Measurements from ENCODE around the gene SRPK1. TPM values are rescaled to one million over a fixed set of nuclear protein-coding genes. Genes with fewer than 3 reads are reported as not detected.

Gene SRPK1
- total and polyA plus RNA-seq, 2 of the 8 experiments (the other 6 are each of a cell fraction or from before 2014, with no cell fraction given) = 25.7 to 116 TPM

- POLR2A ChIA-PET (ENCODE audit: partially characterized antibody) = interaction anchor here (0.9 kb wide), 1 partner anchor 9 kb away, joined by 3 read pairs; no protein-coding TSS in a partner anchor
- Histone ChIP-seq H4K8ac (ENCODE audit: extremely low read depth, insufficient read depth, low read length) (no peak overlapping the region), H3K36me3 (ENCODE audit: control insufficient read depth in 2 of 4, insufficient read depth in 4 of 4, low read length in 3 of 4) (no peaks in the 10 kb centered on the region), H3K4me3 (ENCODE audit: extremely low read depth in 1 of 4, insufficient read depth in 2 of 4, low read depth in 3 of 4, low read length in 4 of 4) (no peak overlapping the region), H3K4me2 (ENCODE audit: insufficient read depth in 1 of 2, low read depth in 2 of 2, low read length in 2 of 2) (no peak overlapping the region), H3K18ac (ENCODE audit: extremely low read depth, low read length) (no peak overlapping the region), H4K20me1 (replicated peaks in 1 of 2; ENCODE audit: control insufficient read depth in 1 of 2, insufficient read depth in 2 of 2, low read length in 2 of 2) (no peaks in the 10 kb centered on the region), H3K4ac (replicated peaks; ENCODE audit: insufficient read length, low read depth, low read length) (no peak overlapping the region), H2BK120ac (replicated peaks; ENCODE audit: low read depth, low read length) (no peak overlapping the region), H4K91ac (replicated peaks; ENCODE audit: insufficient read length, low read length) (no peak overlapping the region), H3K9me3 (ENCODE audit: insufficient read depth in 2 of 2, low read depth in 1 of 2, low read length in 1 of 2) (no peaks in the 10 kb centered on the region), H3K23me2 (ENCODE audit: low read depth, low read length) (peaks cover 2% of the 10 kb centered on the region; the same call in 1 of the 2 replicates), H3K23ac (ENCODE audit: insufficient read length) (no peak overlapping the region), H3K27ac (ENCODE audit: low read depth, low read length) (no peak overlapping the region), H3K79me1 (ENCODE audit: low read depth, low read length) (no peaks in the 10 kb centered on the region), H2BK12ac (ENCODE audit: low read depth, low read length) (no peak overlapping the region), H2BK15ac (ENCODE audit: low read length) (no peak overlapping the region), H3K27me3 (replicated peaks in 1 of 4; ENCODE audit: control insufficient read depth in 3 of 4, extremely low read depth in 1 of 4, insufficient read depth in 3 of 4, low read length in 3 of 4) (no peaks in the 10 kb centered on the region; a peak in 1 of 7 replicates), H3K4me1 (replicated peaks in 1 of 4; ENCODE audit: control insufficient read depth in 3 of 4, insufficient read depth in 4 of 4, low read length in 3 of 4) (peaks cover 0 to 7% (median 3%) of the 10 kb centered on the region in 4 experiments; a peak in 4 of 7 replicates), H2AK5ac (ENCODE audit: low read depth, low read length) (no peak overlapping the region), H2AFZ (ENCODE audit: low read length) (no peak overlapping the region), H3K14ac (ENCODE audit: insufficient read length) (no peak overlapping the region), H3K56ac (replicated peaks; ENCODE audit: insufficient read length, low read depth, low read length) (no peak overlapping the region), H2BK5ac (ENCODE audit: low read depth, low read length) (no peak overlapping the region), H2BK20ac (ENCODE audit: low read length) (no peak overlapping the region), H3K9ac (replicated peaks in 1 of 4; ENCODE audit: extremely low read depth in 1 of 4, low read depth in 3 of 4, low read length in 3 of 4) (no peak overlapping the region), H4K5ac (ENCODE audit: insufficient read length, low read depth, low read length) (no peak overlapping the region), H3K79me2 (ENCODE audit: control insufficient read depth in 1 of 2, insufficient read depth in 2 of 2, low read length in 2 of 2) (no peaks in the 10 kb centered on the region)
- CTCF ChIA-PET (ENCODE audit: partially characterized antibody) = interaction anchor here (0.6 to 2.1 kb wide), 6 partner anchors 11 to 1092 kb away, joined by 3 to 5 read pairs (median 3); no protein-coding TSS in a partner anchor
- FAIRE-seq (no peak), DNase-seq (ENCODE audit: low read depth in 1 of 2, low spot score in 2 of 2) (no peak)
- 82% methylated on average over 3 of the region's 3 CpGs; no CpG with 5 or more reads in 1 of the 2 experiments for WGBS, 2 experiments (ENCODE audit: extremely low coverage in 1 of 2, insufficient coverage in 1 of 2, insufficient read length in 1 of 2, insufficient replicate concordance in 2 of 2, low coverage in 1 of 2, low lambda C conversion rate in 2 of 2, missing lambda C conversion rate in 1 of 2)
- TF ChIP-seq RAD21 (IDR thresholded peaks at IDR 0.05 in 1 of 2, conservative IDR thresholded peaks at IDR 0.05 in 1 of 2; ENCODE audit: low read depth in 2 of 2, low read length in 2 of 2) = no peak
Observed at GRCh38 chr6:35925961-35926360, 5.1 kb upstream of the SRPK1 start.
